Hepatic stellate cell (primary cell): ENCODE results near the gene EVPL.
"Not testable (repeated sequence)": the region's sequence is repeated elsewhere in the genome, so short reads cannot be mapped to it uniquely, and the experiment has no call there.

Experiments
- DNase-seq: peaks from one replicate; pipeline ENCODE4 v3.0.0; 2011; ENCODE audit warnings: low spot score

The EVPL gene

GRCh38 chr17:76027159-76027839, at the start of gene EVPL:
Gene EVPL (minus strand): TSS chr17:76027306. CDS start chr17:76027198, 108 bp downstream.
- DNase-seq: no peak

GRCh38 chr17:76076146-76076764, 49.1 kb upstream of the EVPL start:
- DNase-seq: no peak

GRCh38 chr17:76075364-76076145, 48.4 kb upstream of the EVPL start:
- no peak for DNase-seq

GRCh38 chr17:76074390-76075363, 47.6 kb upstream of the EVPL start, which contains the start of gene GALR2:
Gene GALR2 (plus strand): TSS chr17:76074781. CDS start chr17:76074884, 103 bp downstream.
- no peak for DNase-seq

GRCh38 chr17:76072148-76072858, 45.2 kb upstream of the EVPL start, which contains the start of gene SRP68:
Gene SRP68 (minus strand): TSS chr17:76072517. CDS start chr17:76072491, 26 bp downstream.
- DNase-seq: peak; percentile 97

- no peak for DNase-seq
These were observed 44.5 kb upstream of the EVPL start for GRCh38 chr17:76071531-76072147.

GRCh38 chr17:76065775-76066174, 38.7 kb upstream of the EVPL start:
- no peak for DNase-seq

- no peak for DNase-seq
These were observed 36.9 kb upstream of the EVPL start for GRCh38 chr17:76063875-76064546.

GRCh38 chr17:76058264-76058663, 31.2 kb upstream of the EVPL start:
- DNase-seq: not testable (repeated sequence)

- DNase-seq: no peak
These were observed 29.8 kb upstream of the EVPL start for GRCh38 chr17:76056882-76057281.

GRCh38 chr17:76054112-76054476, 27.0 kb upstream of the EVPL start:
- DNase-seq: no peak

- peak; percentile 61 for DNase-seq
These were observed 26.4 kb upstream of the EVPL start for GRCh38 chr17:76053246-76054111.

GRCh38 chr17:76051561-76051960, 24.5 kb upstream of the EVPL start:
- DNase-seq: no peak

- DNase-seq: no peak
These were observed 23.7 kb upstream of the EVPL start for GRCh38 chr17:76050538-76051467.

- no peak for DNase-seq
These were observed 22.9 kb upstream of the EVPL start for GRCh38 chr17:76049836-76050537.

- no peak for DNase-seq
These were observed 22.1 kb upstream of the EVPL start for GRCh38 chr17:76049239-76049638.

GRCh38 chr17:76048711-76049110, 21.6 kb upstream of the EVPL start:
- DNase-seq: no peak
